SJCRH30 (cell line): Measurements from ENCODE around the gene NAV2. TPM values are rescaled to one million over a fixed set of nuclear protein-coding genes. Genes with fewer than 3 reads are reported as not detected.
"Not testable (repeated sequence)": the region's sequence is repeated elsewhere in the genome, so short reads cannot be mapped to it uniquely, and the experiment has no call there.

Source experiments
- DNase-seq, 2 experiments: peaks; one replicate each; pipeline ENCODE4 v3.0.0-alpha.2; 2015 to 2020
- H3K27ac ChIP-seq: fragments of 250-450 bp; sonication (Bioruptor Pico); 2 replicates; pipeline ENCODE4 v1.5.1; 2020; ENCODE audit warnings: mild to moderate bottlenecking, moderate library complexity
- H3K27me3 ChIP-seq: fragments of 250-450 bp; sonication (Bioruptor Pico); 2 replicates; pipeline ENCODE4 v1.5.1; 2020; ENCODE audit warnings: mild to moderate bottlenecking, moderate library complexity
- H3K36me3 ChIP-seq: fragments of 250-450 bp; sonication (Bioruptor Pico); 2 replicates; pipeline ENCODE4 v1.5.1; 2020; ENCODE audit warnings: mild to moderate bottlenecking, moderate library complexity
- H3K4me1 ChIP-seq: fragments of 250-450 bp; sonication (Bioruptor Pico); 2 replicates; pipeline ENCODE4 v1.5.1; 2020; ENCODE audit warnings: mild to moderate bottlenecking, moderate library complexity
- H3K4me3 ChIP-seq: fragments of 250-450 bp; sonication (Bioruptor Pico); 2 replicates; pipeline ENCODE4 v1.5.1; 2020; ENCODE audit warnings: mild to moderate bottlenecking, moderate library complexity
- H3K9me3 ChIP-seq: fragments of 250-450 bp; sonication (Bioruptor Pico); replicated peaks from 2 replicates; pipeline ENCODE4 v1.5.1; 2020; ENCODE audit warnings: mild to moderate bottlenecking, moderate library complexity
- total RNA-seq: library from RNA; depleted of rRNA; stranded (reverse); fragments of >200 nt; shearing (Covaris generic); gene quantifications from 2 replicates; pipeline ENCODE4 v1.2.3, GENCODE V29; 2014

Gene NAV2
- total RNA-seq, 1 experiment from 2014 or later = 73.1 TPM

DNA sequence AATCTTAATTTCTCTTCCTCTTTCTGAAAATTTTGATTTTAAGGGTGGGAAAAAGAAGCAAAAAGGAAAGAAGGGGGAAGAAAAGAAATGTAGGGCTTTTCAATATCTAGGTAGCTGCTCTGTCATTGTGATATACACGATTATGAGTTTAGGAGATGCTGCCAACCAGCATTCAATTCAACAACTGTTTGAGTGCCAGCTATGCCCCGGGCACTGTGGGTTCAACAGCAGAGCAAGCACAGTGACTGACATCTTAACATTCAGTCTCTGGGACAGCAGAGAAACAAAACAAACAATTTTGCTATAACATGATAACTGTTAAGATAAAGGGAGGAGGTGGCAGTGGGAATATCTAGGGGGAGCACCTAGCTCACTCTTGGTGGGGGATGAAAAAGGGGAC is 356.1 kb downstream of the NAV2 start:
- Histone ChIP-seq H3K27ac (no peak overlapping the region), H3K4me3 (no peak overlapping the region), H3K9me3 (no peaks in the 10 kb centered on the region), H3K36me3 (peaks cover 77% of the 10 kb centered on the region), H3K4me1 (peaks cover 9% of the 10 kb centered on the region; the same call in 1 of the 2 replicates), H3K27me3 (no peaks in the 10 kb centered on the region)
- DNase-seq = no peak

GRCh38 chr11:20070459-20070858 is 357.8 kb downstream of the NAV2 start:
- Histone ChIP-seq H3K27me3 (no peaks in the 10 kb centered on the region), H3K36me3 (peaks cover 67% of the 10 kb centered on the region), H3K4me1 (0 out of 2 replicates have a peak, but pooled peaks cover under 1% of the 10 kb centered on the region), H3K27ac (no peak overlapping the region), H3K4me3 (no peak overlapping the region), H3K9me3 (no peaks in the 10 kb centered on the region)
- DNase-seq = peak in 1 of 2 experiments; percentile 25

- peaks cover 74% of the 10 kb centered on the region for H3K36me3 ChIP-seq
- H3K27me3 ChIP-seq = no peaks in the 10 kb centered on the region
- no peak overlapping the region for H3K4me3 ChIP-seq
- no peak for DNase-seq
- H3K27ac ChIP-seq = no peak overlapping the region
- no peaks in the 10 kb centered on the region for H3K9me3 ChIP-seq
- no peaks in the 10 kb centered on the region for H3K4me1 ChIP-seq
Observed at GRCh38 chr11:20075627-20076026, 363.0 kb downstream of the NAV2 start.

GRCh38 chr11:20078846-20079245 is 366.2 kb downstream of the NAV2 start:
- Histone ChIP-seq H3K27me3 (no peaks in the 10 kb centered on the region), H3K36me3 (peaks cover 90% of the 10 kb centered on the region), H3K4me3 (no peak overlapping the region), H3K4me1 (no peaks in the 10 kb centered on the region), H3K27ac (no peak overlapping the region), H3K9me3 (no peaks in the 10 kb centered on the region)
- no peak for DNase-seq

GRCh38 chr11:20080032-20080685 is 367.5 kb downstream of the NAV2 start:
- peaks cover 99% of the 10 kb centered on the region for H3K36me3 ChIP-seq
- H3K27ac ChIP-seq = no peak overlapping the region
- no peak for DNase-seq
- H3K27me3 ChIP-seq = no peaks in the 10 kb centered on the region
- H3K4me3 ChIP-seq = no peak overlapping the region
- no peaks in the 10 kb centered on the region for H3K9me3 ChIP-seq
- no peaks in the 10 kb centered on the region for H3K4me1 ChIP-seq

GRCh38 chr11:20081336-20081735 is 368.7 kb downstream of the NAV2 start:
- Histone ChIP-seq H3K9me3 (no peaks in the 10 kb centered on the region), H3K36me3 (peaks cover 99% of the 10 kb centered on the region), H3K4me1 (no peaks in the 10 kb centered on the region), H3K27ac (no peak overlapping the region), H3K4me3 (no peak overlapping the region), H3K27me3 (no peaks in the 10 kb centered on the region)
- no peak for DNase-seq

DNA sequence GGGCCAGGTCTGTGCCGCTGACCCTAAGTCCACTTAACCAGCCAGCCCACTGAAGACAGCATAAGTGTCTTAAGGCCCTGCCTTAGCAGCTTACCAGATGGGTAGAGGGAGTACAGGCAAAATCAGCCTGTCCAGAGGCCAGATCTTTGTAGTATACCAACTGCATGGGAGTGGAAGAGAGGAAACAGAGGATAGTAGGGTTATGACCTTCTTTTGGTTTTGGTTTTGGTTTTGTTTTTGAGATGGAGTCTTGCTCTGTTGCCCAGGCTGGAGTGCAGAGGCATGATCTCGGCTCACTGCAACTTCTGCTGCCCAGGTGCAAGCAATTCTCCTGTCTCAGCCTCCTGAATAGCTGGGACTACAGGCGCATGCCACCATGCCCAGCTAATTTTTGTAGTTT is 371.2 kb downstream of the NAV2 start:
- H3K4me3 ChIP-seq, H3K27ac ChIP-seq, H3K9me3 ChIP-seq, DNase-seq, H3K4me1 ChIP-seq, H3K27me3 ChIP-seq: not testable (repeated sequence)
- peaks cover 99% of the 10 kb centered on the region for H3K36me3 ChIP-seq

DNA sequence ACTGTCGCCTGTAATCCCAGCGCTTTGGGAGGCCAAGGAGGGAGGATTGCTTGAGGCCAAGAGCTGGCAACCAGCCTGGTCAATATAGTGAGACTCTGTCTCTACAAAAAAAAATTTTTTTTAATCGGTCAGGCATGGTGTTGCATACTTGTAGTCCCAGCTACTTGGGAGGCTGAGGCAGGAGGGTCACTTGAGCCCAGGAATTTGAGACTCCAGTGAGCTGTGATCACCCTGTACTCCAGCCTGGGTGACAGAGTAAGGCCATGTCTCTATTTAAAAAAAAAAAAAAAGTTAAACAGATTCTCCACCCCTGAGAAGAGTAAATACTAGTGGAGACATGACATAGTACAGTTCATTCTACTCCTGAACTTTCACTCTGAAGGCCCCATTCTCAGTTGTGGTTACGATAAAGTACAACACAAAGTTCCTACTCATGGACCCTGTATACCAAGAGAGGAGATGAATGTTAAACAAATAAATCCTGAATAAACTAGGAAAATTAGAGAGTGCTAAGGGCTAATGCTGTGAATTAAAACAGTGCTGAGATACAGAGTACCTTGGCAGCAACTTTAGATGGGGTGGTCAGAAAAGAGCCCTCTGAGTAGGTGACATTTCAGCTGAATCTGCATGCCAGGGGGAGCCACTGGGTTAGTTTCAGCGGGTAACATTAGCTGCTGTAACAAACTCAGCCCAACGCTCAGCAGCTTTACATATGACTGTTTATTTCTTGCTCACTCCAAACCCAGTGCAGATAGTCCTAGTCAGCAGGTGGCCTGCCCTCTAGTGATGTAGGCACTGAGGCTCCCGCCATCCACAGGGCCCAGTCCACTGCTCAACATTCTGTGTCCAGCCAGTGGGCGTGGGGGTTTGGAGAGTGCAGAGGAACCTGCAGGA is 372.5 kb downstream of the NAV2 start:
- Histone ChIP-seq H3K9me3 (no peaks in the 10 kb centered on the region), H3K4me3 (no peak overlapping the region), H3K27ac (no peak overlapping the region), H3K27me3 (no peaks in the 10 kb centered on the region), H3K4me1 (peaks cover 12% of the 10 kb centered on the region), H3K36me3 (peaks cover 99% of the 10 kb centered on the region)
- DNase-seq = no peak

- H3K9me3 ChIP-seq = no peaks in the 10 kb centered on the region
- no peak overlapping the region for H3K27ac ChIP-seq
- DNase-seq = no peak
- H3K27me3 ChIP-seq = no peaks in the 10 kb centered on the region
- peaks cover 99% of the 10 kb centered on the region for H3K36me3 ChIP-seq
- peaks cover 14% of the 10 kb centered on the region for H3K4me1 ChIP-seq
- no peak overlapping the region for H3K4me3 ChIP-seq
Observed at GRCh38 chr11:20085918-20086317, 373.3 kb downstream of the NAV2 start.

DNA sequence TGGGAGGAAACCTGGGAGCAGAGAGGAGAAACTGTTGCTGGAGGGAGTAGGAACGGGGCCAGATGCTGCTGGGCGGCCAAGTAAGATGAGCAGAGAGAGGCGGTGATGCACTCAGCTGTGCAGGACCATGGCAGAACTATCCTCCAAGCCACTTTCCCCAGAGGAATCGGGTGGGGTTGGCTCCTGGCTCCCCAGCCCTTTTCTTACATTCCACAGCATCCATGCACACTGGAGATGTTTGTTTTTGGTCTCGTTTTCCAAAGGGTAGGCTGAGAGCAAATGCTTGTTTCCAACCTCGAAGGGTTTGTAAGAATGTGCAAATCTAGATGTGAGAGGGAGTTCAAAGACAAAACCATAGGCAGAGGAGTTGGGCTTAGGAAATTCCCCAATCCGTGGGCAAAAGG is 374.5 kb downstream of the NAV2 start:
- H3K36me3 ChIP-seq = peaks cover 99% of the 10 kb centered on the region
- peaks cover 14% of the 10 kb centered on the region for H3K4me1 ChIP-seq
- DNase-seq = no peak
- H3K27me3 ChIP-seq = no peaks in the 10 kb centered on the region
- no peak overlapping the region for H3K4me3 ChIP-seq
- H3K27ac ChIP-seq = no peak overlapping the region
- H3K9me3 ChIP-seq = no peaks in the 10 kb centered on the region

GRCh38 chr11:20088397-20089225 is 376.0 kb downstream of the NAV2 start:
- DNase-seq = no peak
- no peak overlapping the region for H3K27ac ChIP-seq
- H3K36me3 ChIP-seq = peaks cover 96% of the 10 kb centered on the region

GRCh38 chr11:20089367-20089766 is 376.7 kb downstream of the NAV2 start:
- Histone ChIP-seq H3K9me3 (no peaks in the 10 kb centered on the region), H3K36me3 (peaks cover 94% of the 10 kb centered on the region), H3K4me1 (peaks cover 14% of the 10 kb centered on the region), H3K27me3 (no peaks in the 10 kb centered on the region), H3K27ac (no peak overlapping the region), H3K4me3 (no peak overlapping the region)
- DNase-seq = no peak

More at GRCh38 chr11:20088397-20089225, 376.0 kb downstream of the NAV2 start:
- H3K27me3 ChIP-seq = no peaks in the 10 kb centered on the region
- H3K4me1 ChIP-seq = peaks cover 14% of the 10 kb centered on the region
- no peaks in the 10 kb centered on the region for H3K9me3 ChIP-seq
- no peak overlapping the region for H3K4me3 ChIP-seq

DNA sequence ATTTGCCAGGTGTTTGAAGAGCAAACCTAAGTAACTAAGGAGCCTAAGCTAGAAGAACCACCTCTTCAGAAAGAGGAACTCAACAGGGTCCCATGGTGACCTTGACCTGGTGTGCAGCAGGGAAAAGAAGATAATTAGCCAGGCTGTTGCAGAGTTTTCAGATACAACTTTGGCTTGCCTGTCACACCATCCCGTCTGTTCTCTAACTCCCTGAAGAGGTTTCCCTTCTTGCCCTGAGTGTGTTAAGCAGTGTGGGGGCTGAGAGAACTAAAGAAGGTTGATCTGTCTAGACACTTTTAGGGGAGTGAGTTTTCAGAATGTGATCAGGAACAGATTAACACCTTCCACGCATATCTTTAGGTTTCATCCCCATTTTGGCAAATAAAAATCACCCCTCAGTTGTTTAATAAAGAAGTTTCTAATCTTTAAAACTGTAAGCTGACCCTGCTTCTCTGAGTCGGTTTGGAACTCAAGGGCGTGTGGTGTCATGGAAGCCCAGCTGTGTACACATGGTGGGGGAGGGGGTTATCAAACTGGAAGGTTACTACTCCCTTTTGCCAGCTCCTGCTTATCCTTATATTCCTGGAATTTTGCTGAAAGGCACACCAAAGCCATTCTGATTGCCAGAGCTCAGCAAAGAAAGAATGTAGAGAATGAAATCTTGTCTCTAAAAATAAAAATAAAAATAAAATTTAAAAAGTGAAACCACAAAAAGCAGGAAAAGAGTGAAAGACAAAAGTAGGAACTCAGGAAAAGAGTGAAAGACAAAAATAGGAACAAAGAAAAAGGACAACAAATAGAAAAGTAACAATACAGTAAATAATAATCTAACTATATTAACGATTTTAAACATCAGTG is 377.4 kb downstream of the NAV2 start:
- peak in 1 of 2 experiments; percentile 42 for DNase-seq
- H3K9me3 ChIP-seq = no peaks in the 10 kb centered on the region
- peaks cover 14% of the 10 kb centered on the region for H3K4me1 ChIP-seq
- H3K36me3 ChIP-seq = peaks cover 94% of the 10 kb centered on the region
- no peaks in the 10 kb centered on the region for H3K27me3 ChIP-seq
- H3K27ac ChIP-seq = no peak overlapping the region
- H3K4me3 ChIP-seq = no peak overlapping the region
